HepG2 (cell line): ENCODE results near the gene TUBB4B. TPM values are rescaled to one million over a fixed set of nuclear protein-coding genes. Genes with fewer than 3 reads are reported as not detected.
A peak's percentile ranks its signal among the peaks of the same experiment; 100 is the strongest.

Experiments used
- AGO1 ChIP-seq: fragments of 200-400 bp; formaldehyde crosslinking; IDR thresholded peaks from 2 replicates; pipeline ENCODE4 v1.6.1; 2017; ENCODE audit warnings: mild to moderate bottlenecking, low read depth, low read length, moderate library complexity; ENCODE audit not compliant: poor library complexity, severe bottlenecking
- AKAP8 ChIP-seq: sonication (generic); formaldehyde crosslinking; IDR thresholded peaks from 2 replicates; pipeline ENCODE4 v1.5.1; 2020; ENCODE audit warnings: mild to moderate bottlenecking, missing genetic modification reagents
- BATF2 ChIP-seq: sonication (generic); formaldehyde crosslinking; IDR thresholded peaks from 2 replicates; pipeline ENCODE4 v1.8.0; 2022; ENCODE audit warnings: mild to moderate bottlenecking, missing genetic modification reagents, moderate library complexity
- CEBPG ChIP-seq: IDR thresholded peaks from 2 replicates; pipeline ENCODE4 v1.6.1; 2016
- EZH2 ChIP-seq: conservative IDR thresholded peaks from 2 replicates; pipeline ENCODE4 v1.6.1; 2012; ENCODE audit warnings: mild to moderate bottlenecking, low read depth, low read length, moderate library complexity
- GABPA ChIP-seq, 2 experiments: IDR thresholded peaks; 2 replicates each; pipeline ENCODE4 v1.6.1; 2011 to 2016; ENCODE audit warnings: low read depth in 2 of 2, low read length in 1 of 2, missing biosample characterization in 1 of 2, missing genetic modification characterization in 1 of 2
- HES4 ChIP-seq: sonication (generic); formaldehyde crosslinking; IDR thresholded peaks from 2 replicates; pipeline ENCODE4 v1.9.0; 2021; ENCODE audit warnings: mild to moderate bottlenecking, missing genetic modification reagents, borderline replicate concordance
- HHEX ChIP-seq: IDR thresholded peaks from 2 replicates; pipeline ENCODE4 v1.6.1; 2016; ENCODE audit warnings: control low read depth
- HNF1A ChIP-seq, 2 experiments: sonication (generic) in 1 of 2; formaldehyde crosslinking in 1 of 2; IDR thresholded peaks; 2 replicates each; pipeline versions ENCODE4 v1.4.0 to v1.6.1; 2016 to 2020; ENCODE audit warnings: borderline replicate concordance in 1 of 2, low read depth in 1 of 2, mild to moderate bottlenecking in 1 of 2, missing genetic modification reagents in 1 of 2
- KAT2B ChIP-seq: fragments of 150-350 bp; IDR thresholded peaks from 2 replicates; pipeline ENCODE4 v1.6.1; 2014; ENCODE audit warnings: low read depth, low read length, borderline replicate concordance
- MED8 ChIP-seq: sonication (generic); formaldehyde crosslinking; IDR thresholded peaks from 2 replicates; pipeline ENCODE4 v1.8.1; 2023; ENCODE audit warnings: mild to moderate bottlenecking, missing genetic modification reagents; ENCODE audit not compliant: insufficient replicate concordance
- PRPF4 ChIP-seq: fragments of 200-400 bp; formaldehyde crosslinking; IDR thresholded peaks from 2 replicates; pipeline ENCODE4 v1.6.1; 2016; ENCODE audit warnings: low read length, low read depth; ENCODE audit not compliant: poor library complexity, severe bottlenecking
- SP140L ChIP-seq: sonication (generic); formaldehyde crosslinking; IDR thresholded peaks from 2 replicates; pipeline ENCODE4 v1.4.0; 2020; ENCODE audit warnings: missing genetic modification reagents, borderline replicate concordance
- SRY ChIP-seq: sonication (generic); formaldehyde crosslinking; IDR thresholded peaks from 2 replicates; pipeline ENCODE4 v1.8.0; 2022; ENCODE audit warnings: mild to moderate bottlenecking, missing genetic modification reagents
- TEAD3 ChIP-seq: optimal IDR thresholded peaks from 2 replicates; pipeline ENCODE3; 2016; ENCODE audit warnings: borderline replicate concordance
- TRIM24 ChIP-seq: sonication (generic); formaldehyde crosslinking; IDR thresholded peaks from 2 replicates; pipeline ENCODE4 v1.8.0; 2022; ENCODE audit warnings: mild to moderate bottlenecking, missing genetic modification reagents
- ZBTB44 ChIP-seq: sonication (generic); formaldehyde crosslinking; IDR thresholded peaks from 2 replicates; pipeline ENCODE4 v1.4.0; 2020; ENCODE audit warnings: missing genetic modification reagents
- ZHX1 ChIP-seq: sonication (generic); formaldehyde crosslinking; IDR thresholded peaks from 2 replicates; pipeline ENCODE4 v1.8.1; 2022; ENCODE audit warnings: low read depth, mild to moderate bottlenecking, missing genetic modification reagents
- ZSCAN20 ChIP-seq: sonication (generic); formaldehyde crosslinking; IDR thresholded peaks from 2 replicates; pipeline ENCODE4 v1.4.0; 2020; ENCODE audit warnings: missing genetic modification reagents, mild to moderate bottlenecking, borderline replicate concordance
- polyA plus RNA-seq, 8 experiments: library from polyadenylated mRNA; depleted of rRNA in 3 of 8; stranded (reverse) in 7 of 8; unstranded in 1 of 8; fragments of >200 nt; fragmentation: Illumina TruSeq in 4 of 8; extraction: Trizol in 4 of 8; gene quantifications; 2 replicates each; pipeline versions ENCODE4 v1.2.1 to v1.2.3, GENCODE V29; 2011 to 2016; ENCODE audit warnings: low read depth in 4 of 8, missing spikeins in 1 of 8, mixed read lengths in 1 of 8; ENCODE audit not compliant: insufficient read depth in 1 of 8
- total RNA-seq, 5 experiments: library from RNA; depleted of rRNA; stranded (reverse); fragments of >200 nt; fragmentation: Illumina TruSeq; extraction: Trizol; gene quantifications; 2 replicates each; pipeline ENCODE4 v1.2.3, GENCODE V29; 2016; ENCODE audit warnings: low read depth in 1 of 5

Gene TUBB4B
- total and polyA plus RNA-seq, 2 of the 13 experiments (the other 11 are each of a cell fraction or from before 2014, with no cell fraction given): 182 to 412 TPM

GRCh38 chr9:137250329-137251193 is 9.5 kb downstream of the TUBB4B start (continued):
- TF ChIP-seq ZBTB44 (CRISPR knock-in tag) (no peak), PRPF4 (no peak), AKAP8 (CRISPR knock-in tag) (peak; percentile 86; the same call in 1 of the 2 replicates), AGO1 (peak; percentile 73), GABPA (IDR thresholded peaks at IDR 0.05; ENCODE audit: low read depth, low read length) (no peak), GABPA (CRISPR knock-in tag; IDR thresholded peaks at IDR 0.05; ENCODE audit: low read depth) (0 out of 2 replicates have a peak, but pooled peaks have one; percentile 11), HHEX (CRISPR knock-in tag) (no peak), ZHX1 (CRISPR knock-in tag) (peak; percentile 38; the same call in 1 of the 2 replicates), TRIM24 (CRISPR knock-in tag) (no peak), EZH2 (no peak), HNF1A (IDR thresholded peaks at IDR 0.05; ENCODE audit: low read depth) (no peak), HNF1A (CRISPR knock-in tag; IDR thresholded peaks at IDR 0.05; ENCODE audit: borderline replicate concordance) (no peak), CEBPG (no peak), KAT2B (no peak), SP140L (CRISPR knock-in tag) (no peak), MED8 (CRISPR knock-in tag) (no peak), ZSCAN20 (CRISPR knock-in tag) (no peak), SRY (CRISPR knock-in tag) (no peak), HES4 (0 out of 2 replicates have a peak, but pooled peaks have one; percentile 24), TEAD3 (CRISPR knock-in tag) (no peak), BATF2 (no peak)
